SK-N-SH treated with all-trans-retinoic acid at 6 μM for 48 hours (cell line): Measurements from ENCODE around the gene SIM2.

Experiments used
- ATAC-seq: fragments of 200-7000 bp; cut with Tn5 transposase; 3 replicates; pipeline ENCODE4 v1.9.1; 2020; ENCODE audit warnings: mild to moderate bottlenecking, moderate library complexity
- ARNTL ChIP-seq: fragments of 450-650 bp; formaldehyde crosslinking; IDR thresholded peaks from 2 replicates; pipeline ENCODE4 v1.5.0; 2020; ENCODE audit warnings: low read depth, mild to moderate bottlenecking, moderate library complexity, borderline replicate concordance
- BACH2 ChIP-seq: fragments of 250-450 bp; sonication (Bioruptor Pico); IDR thresholded peaks from 2 replicates; pipeline ENCODE4 v1.9.0; 2021; ENCODE audit warnings: mild to moderate bottlenecking, borderline replicate concordance
- CREB5 ChIP-seq: fragments of 250-450 bp; sonication (Bioruptor Pico); IDR thresholded peaks from 2 replicates; pipeline ENCODE4 v1.5.1; 2020; ENCODE audit warnings: low read depth, mild to moderate bottlenecking, moderate library complexity
- ESRRG ChIP-seq: fragments of 250-450 bp; sonication (Bioruptor Pico); IDR thresholded peaks from 2 replicates; pipeline ENCODE4 v1.6.1; 2021; ENCODE audit warnings: mild to moderate bottlenecking
- GLIS3 ChIP-seq: fragments of 250-450 bp; sonication (Bioruptor Pico); IDR thresholded peaks from 2 replicates; pipeline ENCODE4 v1.5.0; 2020; ENCODE audit warnings: mild to moderate bottlenecking, moderate library complexity
- ISL1 ChIP-seq: fragments of 250-450 bp; sonication (Bioruptor Pico); IDR thresholded peaks from 2 replicates; pipeline ENCODE4 v2.1.2; 2022; ENCODE audit warnings: mild to moderate bottlenecking, moderate library complexity
- OSR1 ChIP-seq: fragments of 250-450 bp; sonication (Bioruptor Pico); IDR thresholded peaks from 2 replicates; pipeline ENCODE4 v1.8.0; 2022; ENCODE audit warnings: moderate library complexity, mild to moderate bottlenecking, inconsistent platforms
- PPARA ChIP-seq: fragments of 250-450 bp; sonication (Bioruptor Pico); IDR thresholded peaks from 2 replicates; pipeline ENCODE4 v1.5.0; 2020; ENCODE audit warnings: mild to moderate bottlenecking, borderline replicate concordance
- RARB ChIP-seq: fragments of 250-450 bp; sonication (Bioruptor Pico); IDR thresholded peaks from 2 replicates; pipeline ENCODE4 v1.8.0; 2021; ENCODE audit warnings: mild to moderate bottlenecking, moderate library complexity
- SNAI2 ChIP-seq: fragments of 250-450 bp; sonication (Bioruptor Pico); IDR thresholded peaks from 2 replicates; pipeline ENCODE4 v1.5.0; 2020; ENCODE audit warnings: mild to moderate bottlenecking, moderate library complexity
- TCF4 ChIP-seq: fragments of 250-450 bp; sonication (Bioruptor Pico); IDR thresholded peaks from 2 replicates; pipeline ENCODE4 v1.8.0; 2021; ENCODE audit warnings: mild to moderate bottlenecking, moderate library complexity, borderline replicate concordance
- TSHZ2 ChIP-seq: fragments of 250-450 bp; sonication (Bioruptor Pico); IDR thresholded peaks from 2 replicates; pipeline ENCODE4 v1.5.0; 2020; ENCODE audit warnings: mild to moderate bottlenecking, moderate library complexity
- ZC3H10 ChIP-seq: fragments of 250-450 bp; sonication (Bioruptor Pico); IDR thresholded peaks from 2 replicates; pipeline ENCODE4 v1.5.1; 2021; ENCODE audit warnings: mild to moderate bottlenecking, moderate library complexity
- ZFP3 ChIP-seq: fragments of 250-450 bp; sonication (Bioruptor Pico); IDR thresholded peaks from 2 replicates; pipeline ENCODE4 v1.5.0; 2020; ENCODE audit warnings: mild to moderate bottlenecking, moderate library complexity
- ZFP30 ChIP-seq: fragments of 450-650 bp; formaldehyde crosslinking; IDR thresholded peaks from 2 replicates; pipeline ENCODE4 v1.5.0; 2022; ENCODE audit warnings: mild to moderate bottlenecking, moderate library complexity
- ZNF565 ChIP-seq: fragments of 450-650 bp; formaldehyde crosslinking; conservative IDR thresholded peaks from 2 replicates; pipeline ENCODE4 v1.5.0; 2020; ENCODE audit warnings: low read depth, mild to moderate bottlenecking, moderate library complexity
- ZNF70 ChIP-seq: fragments of 450-650 bp; formaldehyde crosslinking; IDR thresholded peaks from 2 replicates; pipeline ENCODE4 v1.5.0; 2020; ENCODE audit warnings: mild to moderate bottlenecking, moderate library complexity
- ZNF8 ChIP-seq: fragments of 450-650 bp; formaldehyde crosslinking; IDR thresholded peaks from 2 replicates; pipeline ENCODE4 v1.5.0; 2020; ENCODE audit warnings: mild to moderate bottlenecking, moderate library complexity
- TF ChIP-seq, protein P1 (sequence below): fragments of 250-450 bp; sonication (Bioruptor Pico); IDR thresholded peaks from 2 replicates; pipeline ENCODE4 v1.5.1; 2021; ENCODE audit warnings: mild to moderate bottlenecking, moderate library complexity

The SIM2 gene

GRCh38 chr21:36749935-36750575, 51.1 kb downstream of the SIM2 start:
- TF ChIP-seq RARB (no peak), ESRRG (CRISPR knock-in tag) (no peak), BACH2 (CRISPR knock-in tag) (no peak), ZFP3 (CRISPR knock-in tag) (no peak), SNAI2 (no peak), ARNTL (CRISPR knock-in tag) (no peak), GLIS3 (no peak), ZNF8 (no peak), ZFP30 (CRISPR knock-in tag) (no peak), ZNF565 (CRISPR knock-in tag) (no peak), TCF4 (CRISPR knock-in tag) (no peak), CREB5 (CRISPR knock-in tag) (no peak), ZC3H10 (CRISPR knock-in tag) (no peak), OSR1 (CRISPR knock-in tag) (no peak)
- ATAC-seq, result no peak

GRCh38 chr21:36750576-36750959, 51.7 kb downstream of the SIM2 start:
- no peak for TF ChIP-seq ISL1
- TF ChIP-seq ZNF8, result no peak
- no peak for ATAC-seq

DNA sequence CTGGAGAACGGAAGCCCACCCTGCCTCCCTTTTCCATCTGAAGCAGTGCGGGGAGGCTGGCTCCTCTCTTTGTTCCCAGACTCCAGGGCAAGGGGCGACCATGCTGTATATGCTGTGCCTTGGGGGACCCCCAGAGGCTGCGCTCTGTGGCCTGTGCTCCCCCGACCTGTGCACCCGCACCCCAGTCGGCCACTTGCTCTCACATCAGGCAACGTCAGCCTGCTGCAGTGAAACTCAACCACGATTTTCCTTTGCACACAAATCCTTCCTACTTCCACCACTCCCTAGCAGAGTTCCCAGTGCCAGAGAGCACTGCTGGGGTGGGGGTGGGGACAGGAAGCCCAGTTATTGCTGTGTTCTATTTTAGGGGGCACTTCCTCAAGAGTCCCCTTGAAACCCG, 52.5 kb downstream of the SIM2 start:
- no peak for ATAC-seq
- TF ChIP-seq ZNF70 (CRISPR knock-in tag), result no peak
- TF ChIP-seq ESRRG (CRISPR knock-in tag), result no peak
- TF ChIP-seq TSHZ2 (CRISPR knock-in tag), result no peak
- TF ChIP-seq CREB5 (CRISPR knock-in tag), result no peak

DNA sequence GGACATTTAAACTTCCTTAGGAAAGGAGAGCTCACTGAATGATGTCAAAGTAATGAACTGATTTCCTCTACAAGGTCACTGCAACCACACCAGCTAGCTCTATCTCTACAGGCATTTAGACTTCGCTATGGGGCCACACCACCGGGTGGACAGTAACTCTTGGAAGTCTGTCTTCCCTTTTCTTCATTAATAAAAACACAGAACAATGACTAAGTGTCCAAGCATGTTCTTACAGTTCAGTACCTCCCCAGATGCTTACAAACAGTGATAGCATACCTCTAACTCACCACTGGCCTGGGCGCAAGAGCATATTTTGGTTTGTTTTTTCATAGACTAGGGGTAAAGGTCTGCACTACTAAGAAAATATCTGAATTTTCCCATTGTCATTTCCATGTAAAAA, 54.6 kb downstream of the SIM2 start:
- no peak for ATAC-seq
- TF ChIP-seq TSHZ2 (CRISPR knock-in tag) (no peak), ZC3H10 (CRISPR knock-in tag) (no peak), ZFP30 (CRISPR knock-in tag) (no peak), GLIS3 (no peak), ISL1 (no peak), ESRRG (CRISPR knock-in tag) (no peak)

GRCh38 chr21:36754241-36754898, 55.5 kb downstream of the SIM2 start:
- TF ChIP-seq BACH2 (CRISPR knock-in tag), result no peak
- TF ChIP-seq, protein P1, sequence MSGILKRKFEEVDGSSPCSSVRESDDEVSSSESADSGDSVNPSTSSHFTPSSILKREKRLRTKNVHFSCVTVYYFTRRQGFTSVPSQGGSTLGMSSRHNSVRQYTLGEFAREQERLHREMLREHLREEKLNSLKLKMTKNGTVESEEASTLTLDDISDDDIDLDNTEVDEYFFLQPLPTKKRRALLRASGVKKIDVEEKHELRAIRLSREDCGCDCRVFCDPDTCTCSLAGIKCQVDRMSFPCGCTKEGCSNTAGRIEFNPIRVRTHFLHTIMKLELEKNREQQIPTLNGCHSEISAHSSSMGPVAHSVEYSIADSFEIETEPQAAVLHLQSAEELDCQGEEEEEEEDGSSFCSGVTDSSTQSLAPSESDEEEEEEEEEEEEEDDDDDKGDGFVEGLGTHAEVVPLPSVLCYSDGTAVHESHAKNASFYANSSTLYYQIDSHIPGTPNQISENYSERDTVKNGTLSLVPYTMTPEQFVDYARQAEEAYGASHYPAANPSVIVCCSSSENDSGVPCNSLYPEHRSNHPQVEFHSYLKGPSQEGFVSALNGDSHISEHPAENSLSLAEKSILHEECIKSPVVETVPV (CRISPR knock-in tag), result no peak
- TF ChIP-seq ISL1, result no peak
- no peak for TF ChIP-seq PPARA (CRISPR knock-in tag)
- TF ChIP-seq CREB5 (CRISPR knock-in tag), result no peak
- no peak for TF ChIP-seq ARNTL (CRISPR knock-in tag)
- TF ChIP-seq ZC3H10 (CRISPR knock-in tag), result no peak
- no peak for TF ChIP-seq OSR1 (CRISPR knock-in tag)
- TF ChIP-seq ZFP30 (CRISPR knock-in tag), result no peak
- no peak for TF ChIP-seq GLIS3
- TF ChIP-seq RARB, result no peak
- ATAC-seq, result no peak
